ENCODE results near the gene CA9.
A peak's percentile ranks its signal among the peaks of the same experiment; 100 is the strongest.

- TF ChIP-seq, protein P1, sequence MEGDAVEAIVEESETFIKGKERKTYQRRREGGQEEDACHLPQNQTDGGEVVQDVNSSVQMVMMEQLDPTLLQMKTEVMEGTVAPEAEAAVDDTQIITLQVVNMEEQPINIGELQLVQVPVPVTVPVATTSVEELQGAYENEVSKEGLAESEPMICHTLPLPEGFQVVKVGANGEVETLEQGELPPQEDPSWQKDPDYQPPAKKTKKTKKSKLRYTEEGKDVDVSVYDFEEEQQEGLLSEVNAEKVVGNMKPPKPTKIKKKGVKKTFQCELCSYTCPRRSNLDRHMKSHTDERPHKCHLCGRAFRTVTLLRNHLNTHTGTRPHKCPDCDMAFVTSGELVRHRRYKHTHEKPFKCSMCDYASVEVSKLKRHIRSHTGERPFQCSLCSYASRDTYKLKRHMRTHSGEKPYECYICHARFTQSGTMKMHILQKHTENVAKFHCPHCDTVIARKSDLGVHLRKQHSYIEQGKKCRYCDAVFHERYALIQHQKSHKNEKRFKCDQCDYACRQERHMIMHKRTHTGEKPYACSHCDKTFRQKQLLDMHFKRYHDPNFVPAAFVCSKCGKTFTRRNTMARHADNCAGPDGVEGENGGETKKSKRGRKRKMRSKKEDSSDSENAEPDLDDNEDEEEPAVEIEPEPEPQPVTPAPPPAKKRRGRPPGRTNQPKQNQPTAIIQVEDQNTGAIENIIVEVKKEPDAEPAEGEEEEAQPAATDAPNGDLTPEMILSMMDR (IDR thresholded peaks at IDR 0.05): peak in 1 of 6 experiments; percentile 15
- no peak for TF ChIP-seq POLR2A (IDR thresholded peaks at IDR 0.05)
These were observed 12.7 kb upstream of the CA9 start for GRCh38 chr9:35660966-35661415.
